Measurements from ENCODE around the gene PAXIP1. TPM values are rescaled to one million over a fixed set of nuclear protein-coding genes. Genes with fewer than 3 reads are reported as not detected.

The PAXIP1 gene
- total and polyA plus RNA-seq, 2 donors (not counting 3 experiments of a cell fraction or from before 2014, with no cell fraction given) = 10.0 to 15.8 TPM

- CTCF ChIA-PET = interaction anchor here (0.6 to 5.6 kb wide), 5 partner anchors 16 to 687 kb away, joined by 3 to 49 read pairs (median 18); no protein-coding TSS in a partner anchor
- Histone ChIP-seq H3K9me3 (replicated peaks; ENCODE audit: control insufficient read depth, insufficient read depth, low read length) (no peaks in the 10 kb centered on the region), H4K20me1 (replicated peaks; ENCODE audit: control insufficient read depth, extremely low read depth, insufficient read depth, low read length) (no peaks in the 10 kb centered on the region), H3K79me2 (ENCODE audit: control insufficient read depth, insufficient read depth, low read length) (no peaks in the 10 kb centered on the region), H3K4me3 (replicated peaks in 1 of 3; ENCODE audit: insufficient read depth in 1 of 3, low read depth in 1 of 3, low read length in 3 of 3) (no peak overlapping the region), H3K27ac (ENCODE audit: insufficient read depth, low read depth, low read length) (no peak overlapping the region), H3K9me1 (replicated peaks; ENCODE audit: control insufficient read depth, extremely low read depth, insufficient read depth, low read length) (no peaks in the 10 kb centered on the region), H3K9ac (replicated peaks; ENCODE audit: extremely low read depth, insufficient read depth, low read length) (no peak overlapping the region), H3K4me2 (ENCODE audit: insufficient read depth, low read length) (no peak overlapping the region), H3K27me3 (ENCODE audit: control insufficient read depth in 2 of 2, insufficient read depth in 2 of 2, low read length in 2 of 2) (peaks cover 0 to 11% of the 10 kb centered on the region in 2 experiments), H3K4me1 (ENCODE audit: control insufficient read depth, extremely low read depth, insufficient read depth, low read length) (peaks cover 4% of the 10 kb centered on the region), H3K36me3 (ENCODE audit: control insufficient read depth in 2 of 2, extremely low read depth in 1 of 2, insufficient read depth in 2 of 2, low read length in 2 of 2) (no peaks in the 10 kb centered on the region), H2AFZ (ENCODE audit: low read depth, low read length) (no peak overlapping the region)
- BruUV-seq (replicated peaks) = no TSS peak
- TF ChIP-seq MAX (IDR thresholded peaks at IDR 0.05; ENCODE audit: insufficient read depth, insufficient read length) (no peak), MYC (IDR thresholded peaks at IDR 0.05; ENCODE audit: low read depth, low read length) (no peak), FOS (IDR thresholded peaks at IDR 0.05; ENCODE audit: borderline replicate concordance, insufficient read depth, low read length) (no peak), JUN (IDR thresholded peaks at IDR 0.05; ENCODE audit: borderline replicate concordance, insufficient read depth, insufficient read length, low read depth) (no peak), EZH2 (IDR thresholded peaks at IDR 0.05; ENCODE audit: borderline replicate concordance, low read depth, low read length, severe bottlenecking) (no peak), POLR2A (IDR thresholded peaks at IDR 0.05; ENCODE audit: low read depth, low read length) (no peak), POLR2AphosphoS5 (IDR thresholded peaks at IDR 0.05; ENCODE audit: insufficient read depth, low read depth, low read length) (no peak), GATA2 (IDR thresholded peaks at IDR 0.05; ENCODE audit: insufficient read depth, insufficient read length, low read depth, low read length) (no peak), CTCF (IDR thresholded peaks at IDR 0.05; ENCODE audit: extremely low read depth in 1 of 2, insufficient read depth in 1 of 2, low read depth in 1 of 2, low read length in 2 of 2) (no peak)
- FAIRE-seq (no peak), DNase-seq (ENCODE audit: low read depth, low spot score) (no peak)
- dilution Hi-C loops (cut with MboI; ENCODE audit: extremely low pct_ligation_motif_present, low sequenced_read_pairs) (no loop called here), intact Hi-C loops (cut with micrococcal nuclease) (loop anchor here (5.0 kb wide), 1 partner anchor 620 kb away; no protein-coding TSS in a partner anchor)
- POLR2A ChIA-PET = no interaction called here
These were observed 91.0 kb downstream of the PAXIP1 start for GRCh38 chr7:154911862-154912455.
